Stomach (tissue), 9 donors: ENCODE data around the gene CORO1C. TPM values are rescaled to one million over a fixed set of nuclear protein-coding genes. Genes with fewer than 3 reads are reported as not detected.

ENCODE experiments used
- DNase-seq, 2 donors: peaks; one replicate each; pipeline versions ENCODE4 v3.0.0 to v3.0.0-alpha.2; 2013 to 2019
- H3K27ac ChIP-seq, 5 donors: fragments of 200-600 bp in 4 of 5; sonication (generic) in 4 of 5; one replicate each; pipeline ENCODE4 v1.5.1; 2013 to 2019; ENCODE audit warnings: mild to moderate bottlenecking in 1 of 5, moderate library complexity in 1 of 5
- H3K27me3 ChIP-seq, 3 donors: fragments of 200-600 bp; sonication (generic); one replicate each; pipeline ENCODE4 v1.5.1; 2017 to 2019; ENCODE audit warnings: mixed run types in 1 of 3
- H3K36me3 ChIP-seq, 4 donors: fragments of 200-600 bp; sonication (generic); 1 replicate in 3 of 4; 2 replicates in 1 of 4; pipeline ENCODE4 v1.5.1; 2016 to 2019
- H3K4me1 ChIP-seq, 4 donors: fragments of 200-600 bp; sonication (generic); one replicate each; pipeline ENCODE4 v1.5.1; 2016 to 2019
- H3K4me3 ChIP-seq, 4 donors: fragments of 200-600 bp; sonication (generic) in 3 of 4; one replicate each; pipeline ENCODE4 v1.5.1; 2016 to 2019; ENCODE audit warnings: mild to moderate bottlenecking in 1 of 4
- H3K9me3 ChIP-seq, 4 donors: fragments of 200-600 bp; sonication (generic); one replicate each; pipeline ENCODE4 v1.5.1; 2016 to 2019
- EP300 ChIP-seq: sonication (generic); formaldehyde crosslinking; IDR thresholded peaks from one replicate; pipeline ENCODE4 v1.6.1; 2017; ENCODE audit warnings: antibody characterized with exemption
- POLR2A ChIP-seq, 4 donors: fragments of 450-650 bp; IDR thresholded peaks; one replicate each; pipeline ENCODE4 v1.6.1; 2016; ENCODE audit warnings: antibody characterized with exemption in 4 of 4, control low read depth in 2 of 4, mild to moderate bottlenecking in 1 of 4, moderate library complexity in 1 of 4
- POLR2AphosphoS5 ChIP-seq, 3 donors: sonication (generic); formaldehyde crosslinking; IDR thresholded peaks; one replicate each; pipeline ENCODE4 v1.6.1; 2016; ENCODE audit warnings: antibody characterized with exemption in 3 of 3
- WGBS, 5 donors: extraction: QIAGEN DNeasy Blood & Tissue Kit in 3 of 5; methylation state at CpG; one replicate each; pipeline versions ENCODE4 v1.1.5 to v1.1.7; 2013 to 2018; 5-methylcytosine and 5-hydroxymethylcytosine counted together
- intact Hi-C: fragments of 100-400 bp; cut with DNase I; formaldehyde crosslinking; loops from one replicate; pipeline ENCODE4 v1.15.1; 2023; ENCODE audit warnings: low total_unique reads
- polyA plus RNA-seq, 3 donors: library from polyadenylated mRNA; stranded (reverse); fragments of 200-250 nt; gene quantifications; one replicate each; pipeline ENCODE4 v1.2.3, GENCODE V29; 2013
- total RNA-seq, 5 donors: library from RNA; depleted of rRNA; stranded (reverse); fragments of >200 nt; gene quantifications; one replicate each; pipeline versions ENCODE4 v1.1.0 to v1.2.3, GENCODE V29; 2014 to 2016
- TF ChIP-seq, protein P1 (sequence below), 7 experiments: fragments of 450-650 bp in 4 of 7; fragments of 200-600 bp in 3 of 7; sonication (generic) in 3 of 7; IDR thresholded peaks; one replicate each; pipeline ENCODE4 v1.5.1; 2016 to 2019; ENCODE audit warnings: antibody characterized with exemption in 7 of 7, control low read depth in 2 of 7, mild to moderate bottlenecking in 1 of 7
- donor health status: healthy with polysubstance abuse.
- donor health status: Bipolar disorder and iron deficiency.
- donor health status: healthy.

CORO1C gene
- total and polyA plus RNA-seq, 8 donors: 27.4 to 392 (median 143) TPM

DNA sequence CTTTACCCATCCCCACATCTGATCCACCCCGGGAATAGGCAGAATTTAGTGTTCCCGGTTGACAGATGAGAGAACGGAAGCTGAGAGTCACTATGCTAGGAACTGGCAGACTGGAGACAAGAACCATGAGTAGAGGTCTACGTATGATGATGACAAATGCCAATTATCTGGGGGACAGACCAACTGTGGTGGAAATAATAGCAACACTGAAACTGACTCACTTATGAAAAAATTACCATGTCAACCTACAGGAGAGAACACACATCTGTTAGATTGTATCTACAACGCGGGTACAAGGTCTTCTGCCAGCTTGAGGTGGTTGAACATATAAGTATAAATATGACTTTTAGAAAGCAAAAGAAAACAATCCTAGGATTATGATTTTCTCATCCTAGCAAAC lies 82.2 kb downstream of the CORO1C start:
- peak overlapping the region in 2 of 5 donors; percentile 36 to 48 for H3K27ac ChIP-seq
- no peaks in the 10 kb centered on the region for H3K27me3 ChIP-seq
- H3K4me1 ChIP-seq: peaks cover 0 to 31% (median 16%) of the 10 kb centered on the region in 4 donors
- H3K36me3 ChIP-seq: peaks cover 22 to 95% (median 83%) of the 10 kb centered on the region in 4 donors
- TF ChIP-seq POLR2AphosphoS5 (IDR thresholded peaks at IDR 0.05): no peak
- TF ChIP-seq, protein P1, sequence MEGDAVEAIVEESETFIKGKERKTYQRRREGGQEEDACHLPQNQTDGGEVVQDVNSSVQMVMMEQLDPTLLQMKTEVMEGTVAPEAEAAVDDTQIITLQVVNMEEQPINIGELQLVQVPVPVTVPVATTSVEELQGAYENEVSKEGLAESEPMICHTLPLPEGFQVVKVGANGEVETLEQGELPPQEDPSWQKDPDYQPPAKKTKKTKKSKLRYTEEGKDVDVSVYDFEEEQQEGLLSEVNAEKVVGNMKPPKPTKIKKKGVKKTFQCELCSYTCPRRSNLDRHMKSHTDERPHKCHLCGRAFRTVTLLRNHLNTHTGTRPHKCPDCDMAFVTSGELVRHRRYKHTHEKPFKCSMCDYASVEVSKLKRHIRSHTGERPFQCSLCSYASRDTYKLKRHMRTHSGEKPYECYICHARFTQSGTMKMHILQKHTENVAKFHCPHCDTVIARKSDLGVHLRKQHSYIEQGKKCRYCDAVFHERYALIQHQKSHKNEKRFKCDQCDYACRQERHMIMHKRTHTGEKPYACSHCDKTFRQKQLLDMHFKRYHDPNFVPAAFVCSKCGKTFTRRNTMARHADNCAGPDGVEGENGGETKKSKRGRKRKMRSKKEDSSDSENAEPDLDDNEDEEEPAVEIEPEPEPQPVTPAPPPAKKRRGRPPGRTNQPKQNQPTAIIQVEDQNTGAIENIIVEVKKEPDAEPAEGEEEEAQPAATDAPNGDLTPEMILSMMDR (IDR thresholded peaks at IDR 0.05): no peak
- TF ChIP-seq EP300: no peak
- TF ChIP-seq POLR2A (IDR thresholded peaks at IDR 0.05): no peak
- no peak overlapping the region for H3K4me3 ChIP-seq
- no peak for DNase-seq
- intact Hi-C loops: no loop called here
- WGBS, 5 donors: 80 to 96% (median 86%) methylated on average over 6 of the region's 6 CpGs
- no peaks in the 10 kb centered on the region for H3K9me3 ChIP-seq

GRCh38 chr12:108648371-108648770 lies 82.9 kb downstream of the CORO1C start:
- 90 to 97% (median 94%) methylated on average over 9 of the region's 9 CpGs for whole genome bisulfite sequencing, 5 donors
- peaks cover 22 to 87% (median 79%) of the 10 kb centered on the region in 4 donors for H3K36me3 ChIP-seq

DNA sequence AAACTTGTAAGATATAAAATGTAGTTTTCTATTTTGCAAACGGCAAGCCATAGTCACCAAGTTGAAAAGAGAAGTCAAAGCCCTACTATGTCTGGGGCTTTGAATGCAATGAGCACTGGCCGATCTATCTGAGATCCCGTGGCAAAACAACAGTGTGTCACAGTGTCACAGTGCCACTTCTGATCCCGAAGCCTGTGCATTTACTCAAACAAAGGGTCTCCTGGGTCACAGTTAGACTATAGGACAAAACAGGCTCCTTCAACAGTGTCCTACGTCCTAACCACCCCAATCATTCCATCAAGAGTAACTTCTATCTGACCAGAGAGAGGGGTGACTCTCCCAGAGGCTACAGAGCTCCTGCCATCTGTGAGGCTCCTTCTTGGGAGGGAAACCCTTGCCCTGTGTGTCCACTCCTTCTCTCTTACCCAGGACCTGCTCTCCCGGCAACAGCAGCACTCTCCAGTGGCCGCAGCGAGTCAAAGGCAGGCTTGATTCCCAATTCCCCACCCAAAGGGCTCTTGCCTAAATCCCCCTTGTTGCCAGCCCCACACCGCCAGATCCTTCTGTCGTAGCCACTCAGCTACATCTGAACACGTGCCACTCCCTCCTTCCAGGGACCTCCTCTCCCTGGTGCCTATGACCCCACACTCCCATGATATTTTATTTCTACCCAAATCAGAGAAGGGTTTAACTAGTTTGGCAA lies 83.6 kb downstream of the CORO1C start:
- Histone ChIP-seq H3K27me3 (no peaks in the 10 kb centered on the region), H3K36me3 (peaks cover 22 to 81% (median 76%) of the 10 kb centered on the region in 4 donors)

More at GRCh38 chr12:108648371-108648770, 82.9 kb downstream of the CORO1C start:
- H3K4me1 ChIP-seq: peaks cover 0 to 38% (median 18%) of the 10 kb centered on the region in 4 donors
- no peak overlapping the region for H3K4me3 ChIP-seq
- peak overlapping the region in 2 of 5 donors; percentile 27 to 48 for H3K27ac ChIP-seq
- no peak for TF ChIP-seq POLR2A (IDR thresholded peaks at IDR 0.05)
- TF ChIP-seq EP300: no peak
- TF ChIP-seq, protein P1 (IDR thresholded peaks at IDR 0.05): no peak
- H3K27me3 ChIP-seq: no peaks in the 10 kb centered on the region
- no peaks in the 10 kb centered on the region for H3K9me3 ChIP-seq
- intact Hi-C loops: no loop called here
- DNase-seq: no peak

More for the DNA sequence above, 83.6 kb downstream of the CORO1C start:
- no peak overlapping the region for H3K4me3 ChIP-seq
- peaks cover 0 to 38% (median 19%) of the 10 kb centered on the region in 4 donors for H3K4me1 ChIP-seq
- 87 to 91% (median 89%) methylated on average over 11 of the region's 11 CpGs for WGBS, 5 donors
- intact Hi-C loops: no loop called here
- DNase-seq: no peak
- H3K27ac ChIP-seq: peak overlapping the region in 3 of 5 donors; percentile 21 to 48 (median 27)
- TF ChIP-seq POLR2AphosphoS5 (IDR thresholded peaks at IDR 0.05): no peak
- TF ChIP-seq EP300: no peak
- TF ChIP-seq, protein P1 (IDR thresholded peaks at IDR 0.05): no peak
- no peak for TF ChIP-seq POLR2A (IDR thresholded peaks at IDR 0.05)
- no peaks in the 10 kb centered on the region for H3K9me3 ChIP-seq
